ENCODE data around the gene ATN1.

The ATN1 gene

DNA sequence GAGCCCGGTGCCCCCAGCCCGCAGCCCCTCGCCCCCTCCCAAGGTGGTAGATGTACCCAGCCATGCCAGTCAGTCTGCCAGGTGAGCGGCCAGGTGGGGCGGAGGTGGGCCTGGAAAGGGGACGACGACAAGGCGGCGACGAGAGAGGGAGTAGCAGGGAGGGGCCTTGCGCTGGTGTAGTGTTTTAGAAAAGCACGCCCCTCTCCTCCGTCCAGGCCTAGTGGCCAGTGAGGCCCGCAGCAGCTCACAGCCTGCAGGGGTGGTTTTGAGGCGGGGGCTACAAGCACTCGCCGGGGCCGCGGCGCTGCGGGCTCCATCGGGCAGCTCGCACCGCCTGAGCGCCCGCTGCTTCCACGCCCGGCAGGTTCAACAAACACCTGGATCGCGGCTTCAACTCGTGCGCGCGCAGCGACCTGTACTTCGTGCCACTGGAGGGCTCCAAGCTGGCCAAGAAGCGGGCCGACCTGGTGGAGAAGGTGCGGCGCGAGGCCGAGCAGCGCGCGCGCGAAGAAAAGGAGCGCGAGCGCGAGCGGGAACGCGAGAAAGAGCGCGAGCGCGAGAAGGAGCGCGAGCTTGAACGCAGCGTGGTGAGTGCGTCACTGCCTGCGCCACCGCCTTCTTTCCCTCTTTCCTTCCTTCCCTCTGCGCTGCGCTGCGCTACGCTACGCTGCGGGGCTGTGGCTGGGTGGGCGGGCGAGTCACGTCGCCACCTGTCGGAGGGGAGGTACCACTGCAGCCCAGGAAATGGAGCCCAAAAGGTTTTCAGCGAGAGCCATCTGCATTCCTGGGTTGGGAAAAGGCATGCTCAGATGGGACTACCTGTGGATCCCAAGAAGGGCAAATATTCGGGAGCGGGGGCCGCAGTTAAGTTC, 10.0 kb downstream of the ATN1 start (continued):
- peak; percentile 85; the same call in 1 of the 2 replicates for TF ChIP-seq ZNF610 (tag by site-specific recombination; IDR thresholded peaks at IDR 0.05; ENCODE audit: borderline replicate concordance)
- TF ChIP-seq ZSCAN23 (tag by site-specific recombination; IDR thresholded peaks at IDR 0.05): 0 out of 2 replicates have a peak, but pooled peaks have one; percentile 17
- TF ChIP-seq KLF16 (tag by site-specific recombination; IDR thresholded peaks at IDR 0.05): peak; percentile 98
- no peak; the same call in 1 of the 2 replicates for TF ChIP-seq ZIC2 (tag by site-specific recombination; IDR thresholded peaks at IDR 0.05)
- peak; percentile 98; the same call in 1 of the 2 replicates for TF ChIP-seq ZNF501 (tag by site-specific recombination; IDR thresholded peaks at IDR 0.05)
- TF ChIP-seq GLI4 (tag by site-specific recombination; IDR thresholded peaks at IDR 0.05): peak; percentile 80; the same call in 1 of the 2 replicates
- no peak for TF ChIP-seq ZNF530 (tag by site-specific recombination; IDR thresholded peaks at IDR 0.05; ENCODE audit: low read depth)
- peak; percentile 75 for TF ChIP-seq OVOL3 (tag by site-specific recombination; IDR thresholded peaks at IDR 0.05)
- peak; percentile 71 for TF ChIP-seq ZFP69B (tag by site-specific recombination; IDR thresholded peaks at IDR 0.05)
- TF ChIP-seq GLI2 (tag by site-specific recombination; IDR thresholded peaks at IDR 0.05; ENCODE audit: borderline replicate concordance, low read depth): no peak

DNA sequence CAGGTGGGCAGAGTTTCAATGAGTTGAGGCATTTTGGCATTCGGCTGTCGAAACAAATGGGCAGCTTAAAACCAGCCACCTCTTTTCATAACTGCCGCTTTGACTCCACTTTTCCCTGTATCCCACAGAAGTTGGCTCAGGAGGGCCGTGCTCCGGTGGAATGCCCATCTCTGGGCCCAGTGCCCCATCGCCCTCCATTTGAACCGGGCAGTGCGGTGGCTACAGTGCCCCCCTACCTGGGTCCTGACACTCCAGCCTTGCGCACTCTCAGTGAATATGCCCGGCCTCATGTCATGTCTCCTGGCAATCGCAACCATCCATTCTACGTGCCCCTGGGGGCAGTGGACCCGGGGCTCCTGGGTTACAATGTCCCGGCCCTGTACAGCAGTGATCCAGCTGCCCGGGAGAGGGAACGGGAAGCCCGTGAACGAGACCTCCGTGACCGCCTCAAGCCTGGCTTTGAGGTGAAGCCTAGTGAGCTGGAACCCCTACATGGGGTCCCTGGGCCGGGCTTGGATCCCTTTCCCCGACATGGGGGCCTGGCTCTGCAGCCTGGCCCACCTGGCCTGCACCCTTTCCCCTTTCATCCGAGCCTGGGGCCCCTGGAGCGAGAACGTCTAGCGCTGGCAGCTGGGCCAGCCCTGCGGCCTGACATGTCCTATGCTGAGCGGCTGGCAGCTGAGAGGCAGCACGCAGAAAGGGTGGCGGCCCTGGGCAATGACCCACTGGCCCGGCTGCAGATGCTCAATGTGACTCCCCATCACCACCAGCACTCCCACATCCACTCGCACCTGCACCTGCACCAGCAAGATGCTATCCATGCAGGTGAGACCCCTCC, 10.8 kb downstream of the ATN1 start:
- ChIA-PET CTCF (interaction anchor here (0.6 to 4.9 kb wide), 15 partner anchors 8 to 454 kb away, joined by 3 to 53 read pairs (median 5); partner anchors contain the start of genes CDCA3, SPSB2 and USP5), POLR2A (interaction anchor here (0.9 to 4.1 kb wide), 15 partner anchors 8 to 191 kb away, joined by 3 to 45 read pairs (median 5); partner anchors contain the start of genes SPSB2, TPI1 and USP5)
- Histone ChIP-seq H3K36me3 (ENCODE audit: control insufficient read depth in 2 of 2, insufficient read depth in 1 of 2, low read length in 2 of 2) (peaks cover 28 to 66% of the 10 kb centered on the region in 2 experiments), H3K9me3 (ENCODE audit: control insufficient read depth, insufficient read depth, low read depth, low read length) (no peaks in the 10 kb centered on the region), H3K27ac (ENCODE audit: extremely low read depth, low read depth, low read length) (peak overlapping the region; percentile 25; the same call in 1 of the 2 replicates), H3K4me1 (ENCODE audit: control insufficient read depth, insufficient read depth, low read length) (peaks cover 6% of the 10 kb centered on the region), H3K4me3 (ENCODE audit: low read depth, low read length) (peak overlapping the region; percentile 13)
- TF ChIP-seq ZNF214 (tag by site-specific recombination; IDR thresholded peaks at IDR 0.05; ENCODE audit: borderline replicate concordance): no peak
- no peak for TF ChIP-seq ZNF791 (tag by site-specific recombination; IDR thresholded peaks at IDR 0.05)
- TF ChIP-seq SETDB1 (IDR thresholded peaks at IDR 0.05; ENCODE audit: insufficient read length, low read length): no peak
- TF ChIP-seq, protein P1, sequence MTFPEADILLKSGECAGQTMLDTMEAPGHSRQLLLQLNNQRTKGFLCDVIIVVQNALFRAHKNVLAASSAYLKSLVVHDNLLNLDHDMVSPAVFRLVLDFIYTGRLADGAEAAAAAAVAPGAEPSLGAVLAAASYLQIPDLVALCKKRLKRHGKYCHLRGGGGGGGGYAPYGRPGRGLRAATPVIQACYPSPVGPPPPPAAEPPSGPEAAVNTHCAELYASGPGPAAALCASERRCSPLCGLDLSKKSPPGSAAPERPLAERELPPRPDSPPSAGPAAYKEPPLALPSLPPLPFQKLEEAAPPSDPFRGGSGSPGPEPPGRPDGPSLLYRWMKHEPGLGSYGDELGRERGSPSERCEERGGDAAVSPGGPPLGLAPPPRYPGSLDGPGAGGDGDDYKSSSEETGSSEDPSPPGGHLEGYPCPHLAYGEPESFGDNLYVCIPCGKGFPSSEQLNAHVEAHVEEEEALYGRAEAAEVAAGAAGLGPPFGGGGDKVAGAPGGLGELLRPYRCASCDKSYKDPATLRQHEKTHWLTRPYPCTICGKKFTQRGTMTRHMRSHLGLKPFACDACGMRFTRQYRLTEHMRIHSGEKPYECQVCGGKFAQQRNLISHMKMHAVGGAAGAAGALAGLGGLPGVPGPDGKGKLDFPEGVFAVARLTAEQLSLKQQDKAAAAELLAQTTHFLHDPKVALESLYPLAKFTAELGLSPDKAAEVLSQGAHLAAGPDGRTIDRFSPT (tag by site-specific recombination; IDR thresholded peaks at IDR 0.05): peak; percentile 16; the same call in 1 of the 2 replicates

DNA sequence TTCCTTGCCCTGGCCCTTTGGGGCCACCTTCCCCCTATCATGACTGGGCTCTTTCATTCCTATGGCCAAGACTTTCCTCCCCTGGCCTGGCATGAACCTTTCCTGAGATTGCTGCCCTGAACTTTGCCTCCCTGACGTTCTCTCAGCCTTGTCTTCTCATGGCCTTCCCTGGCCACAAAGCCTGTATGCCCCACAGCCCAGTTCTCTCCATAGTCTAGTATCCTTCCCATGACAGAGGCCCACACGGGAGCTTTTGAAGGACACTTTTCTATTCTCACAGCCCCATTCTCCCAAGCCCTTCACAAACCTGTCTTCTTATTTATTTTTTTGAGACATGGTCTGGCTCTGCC, 11.4 kb downstream of the ATN1 start:
- peaks cover 6% of the 10 kb centered on the region for H3K4me1 ChIP-seq (ENCODE audit: control insufficient read depth, insufficient read depth, low read length)
- ChIA-PET CTCF (interaction anchor here (0.9 to 4.9 kb wide), 7 partner anchors 9 to 174 kb away, joined by 3 to 53 read pairs (median 9); partner anchors contain the start of gene SPSB2), POLR2A (interaction anchor here (1.3 to 4.1 kb wide), 4 partner anchors 10 to 70 kb away, joined by 4 to 45 read pairs (median 14); partner anchors contain the start of genes SPSB2 and TPI1)
- no peaks in the 10 kb centered on the region for H3K9me3 ChIP-seq (ENCODE audit: control insufficient read depth, insufficient read depth, low read depth, low read length)
- no peak overlapping the region for H3K27ac ChIP-seq (ENCODE audit: extremely low read depth, low read depth, low read length)
- no peak overlapping the region for H3K4me3 ChIP-seq (ENCODE audit: low read depth, low read length)
- peaks cover 22 to 60% of the 10 kb centered on the region in 2 experiments for H3K36me3 ChIP-seq (ENCODE audit: control insufficient read depth in 2 of 2, insufficient read depth in 1 of 2, low read length in 2 of 2)
- no peak for TF ChIP-seq KLF1 (tag by site-specific recombination; IDR thresholded peaks at IDR 0.05)
- no peak for TF ChIP-seq ZNF623 (tag by site-specific recombination; IDR thresholded peaks at IDR 0.05)
- no peak for TF ChIP-seq ZNF654 (tag by site-specific recombination; IDR thresholded peaks at IDR 0.05; ENCODE audit: low read depth)
- TF ChIP-seq ZXDB (tag by site-specific recombination; IDR thresholded peaks at IDR 0.05): no peak
- TF ChIP-seq, protein P2, sequence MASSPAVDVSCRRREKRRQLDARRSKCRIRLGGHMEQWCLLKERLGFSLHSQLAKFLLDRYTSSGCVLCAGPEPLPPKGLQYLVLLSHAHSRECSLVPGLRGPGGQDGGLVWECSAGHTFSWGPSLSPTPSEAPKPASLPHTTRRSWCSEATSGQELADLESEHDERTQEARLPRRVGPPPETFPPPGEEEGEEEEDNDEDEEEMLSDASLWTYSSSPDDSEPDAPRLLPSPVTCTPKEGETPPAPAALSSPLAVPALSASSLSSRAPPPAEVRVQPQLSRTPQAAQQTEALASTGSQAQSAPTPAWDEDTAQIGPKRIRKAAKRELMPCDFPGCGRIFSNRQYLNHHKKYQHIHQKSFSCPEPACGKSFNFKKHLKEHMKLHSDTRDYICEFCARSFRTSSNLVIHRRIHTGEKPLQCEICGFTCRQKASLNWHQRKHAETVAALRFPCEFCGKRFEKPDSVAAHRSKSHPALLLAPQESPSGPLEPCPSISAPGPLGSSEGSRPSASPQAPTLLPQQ (tag by site-specific recombination; IDR thresholded peaks at IDR 0.05): no peak
- TF ChIP-seq, protein P3, sequence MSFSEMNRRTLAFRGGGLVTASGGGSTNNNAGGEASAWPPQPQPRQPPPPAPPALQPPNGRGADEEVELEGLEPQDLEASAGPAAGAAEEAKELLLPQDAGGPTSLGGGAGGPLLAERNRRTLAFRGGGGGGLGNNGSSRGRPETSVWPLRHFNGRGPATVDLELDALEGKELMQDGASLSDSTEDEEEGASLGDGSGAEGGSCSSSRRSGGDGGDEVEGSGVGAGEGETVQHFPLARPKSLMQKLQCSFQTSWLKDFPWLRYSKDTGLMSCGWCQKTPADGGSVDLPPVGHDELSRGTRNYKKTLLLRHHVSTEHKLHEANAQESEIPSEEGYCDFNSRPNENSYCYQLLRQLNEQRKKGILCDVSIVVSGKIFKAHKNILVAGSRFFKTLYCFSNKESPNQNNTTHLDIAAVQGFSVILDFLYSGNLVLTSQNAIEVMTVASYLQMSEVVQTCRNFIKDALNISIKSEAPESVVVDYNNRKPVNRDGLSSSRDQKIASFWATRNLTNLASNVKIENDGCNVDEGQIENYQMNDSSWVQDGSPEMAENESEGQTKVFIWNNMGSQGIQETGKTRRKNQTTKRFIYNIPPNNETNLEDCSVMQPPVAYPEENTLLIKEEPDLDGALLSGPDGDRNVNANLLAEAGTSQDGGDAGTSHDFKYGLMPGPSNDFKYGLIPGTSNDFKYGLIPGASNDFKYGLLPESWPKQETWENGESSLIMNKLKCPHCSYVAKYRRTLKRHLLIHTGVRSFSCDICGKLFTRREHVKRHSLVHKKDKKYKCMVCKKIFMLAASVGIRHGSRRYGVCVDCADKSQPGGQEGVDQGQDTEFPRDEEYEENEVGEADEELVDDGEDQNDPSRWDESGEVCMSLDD (tag by site-specific recombination; IDR thresholded peaks at IDR 0.05): no peak
- TF ChIP-seq, protein P4, sequence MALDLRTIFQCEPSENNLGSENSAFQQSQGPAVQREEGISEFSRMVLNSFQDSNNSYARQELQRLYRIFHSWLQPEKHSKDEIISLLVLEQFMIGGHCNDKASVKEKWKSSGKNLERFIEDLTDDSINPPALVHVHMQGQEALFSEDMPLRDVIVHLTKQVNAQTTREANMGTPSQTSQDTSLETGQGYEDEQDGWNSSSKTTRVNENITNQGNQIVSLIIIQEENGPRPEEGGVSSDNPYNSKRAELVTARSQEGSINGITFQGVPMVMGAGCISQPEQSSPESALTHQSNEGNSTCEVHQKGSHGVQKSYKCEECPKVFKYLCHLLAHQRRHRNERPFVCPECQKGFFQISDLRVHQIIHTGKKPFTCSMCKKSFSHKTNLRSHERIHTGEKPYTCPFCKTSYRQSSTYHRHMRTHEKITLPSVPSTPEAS (tag by site-specific recombination; IDR thresholded peaks at IDR 0.05): no peak
